AG09319 (cell line): ENCODE measurements around the gene NRG2.
A peak's percentile ranks its signal among the peaks of the same experiment; 100 is the strongest.

Experiments used
- DNase-seq: peaks from one replicate; pipeline ENCODE4 v3.0.0-alpha.2; 2010; ENCODE audit warnings: low read depth; ENCODE audit errors: extremely low read depth
- TF ChIP-seq, protein P1 (sequence below): IDR thresholded peaks from 2 replicates; pipeline ENCODE4 v1.5.1; 2011; ENCODE audit warnings: low read depth, mild to moderate bottlenecking, inconsistent platforms, low read length, moderate library complexity

Gene NRG2

DNA sequence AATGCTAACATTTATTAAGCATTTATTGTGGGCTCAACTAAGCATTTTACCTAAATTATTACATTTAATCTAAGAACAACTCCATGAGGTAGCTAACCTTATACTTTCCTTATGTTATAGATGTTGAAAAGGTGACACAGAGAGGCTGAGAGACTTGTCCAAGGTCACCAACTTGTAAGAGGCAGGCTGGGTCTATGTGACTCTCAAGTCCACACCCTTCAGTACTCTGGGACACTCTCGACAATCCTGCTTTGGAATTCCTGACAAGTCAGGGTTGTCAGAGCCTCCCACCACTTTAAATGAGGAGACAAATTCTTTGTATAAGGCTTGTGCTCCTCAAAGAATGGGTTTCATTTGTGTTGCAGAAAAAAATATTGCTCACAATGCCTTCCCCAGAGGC is 67.2 kb downstream of the NRG2 start:
- DNase-seq = no peak
- TF ChIP-seq, protein P1, sequence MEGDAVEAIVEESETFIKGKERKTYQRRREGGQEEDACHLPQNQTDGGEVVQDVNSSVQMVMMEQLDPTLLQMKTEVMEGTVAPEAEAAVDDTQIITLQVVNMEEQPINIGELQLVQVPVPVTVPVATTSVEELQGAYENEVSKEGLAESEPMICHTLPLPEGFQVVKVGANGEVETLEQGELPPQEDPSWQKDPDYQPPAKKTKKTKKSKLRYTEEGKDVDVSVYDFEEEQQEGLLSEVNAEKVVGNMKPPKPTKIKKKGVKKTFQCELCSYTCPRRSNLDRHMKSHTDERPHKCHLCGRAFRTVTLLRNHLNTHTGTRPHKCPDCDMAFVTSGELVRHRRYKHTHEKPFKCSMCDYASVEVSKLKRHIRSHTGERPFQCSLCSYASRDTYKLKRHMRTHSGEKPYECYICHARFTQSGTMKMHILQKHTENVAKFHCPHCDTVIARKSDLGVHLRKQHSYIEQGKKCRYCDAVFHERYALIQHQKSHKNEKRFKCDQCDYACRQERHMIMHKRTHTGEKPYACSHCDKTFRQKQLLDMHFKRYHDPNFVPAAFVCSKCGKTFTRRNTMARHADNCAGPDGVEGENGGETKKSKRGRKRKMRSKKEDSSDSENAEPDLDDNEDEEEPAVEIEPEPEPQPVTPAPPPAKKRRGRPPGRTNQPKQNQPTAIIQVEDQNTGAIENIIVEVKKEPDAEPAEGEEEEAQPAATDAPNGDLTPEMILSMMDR = no peak

DNA sequence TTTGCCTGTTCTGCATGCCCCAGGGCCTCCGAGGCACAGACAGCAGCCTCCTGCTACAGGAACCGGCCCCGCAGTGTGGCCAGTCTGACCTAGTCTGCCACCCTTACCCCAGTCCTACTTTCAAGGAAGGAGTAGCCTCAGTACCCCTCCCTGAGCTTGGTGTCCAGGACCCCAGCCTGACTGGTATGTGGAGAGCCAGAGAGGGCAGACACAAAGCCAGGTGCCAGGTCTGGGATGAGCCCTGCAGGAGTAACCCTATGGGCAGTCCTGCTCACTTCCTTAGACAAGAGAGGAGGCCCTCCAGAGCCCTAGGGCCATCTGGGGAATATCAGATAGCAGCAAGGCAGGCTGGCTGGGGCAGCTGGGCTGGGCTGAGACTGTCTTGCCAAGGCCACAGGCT is 67.8 kb downstream of the NRG2 start:
- no peak for DNase-seq
- TF ChIP-seq, protein P1 = no peak

DNA sequence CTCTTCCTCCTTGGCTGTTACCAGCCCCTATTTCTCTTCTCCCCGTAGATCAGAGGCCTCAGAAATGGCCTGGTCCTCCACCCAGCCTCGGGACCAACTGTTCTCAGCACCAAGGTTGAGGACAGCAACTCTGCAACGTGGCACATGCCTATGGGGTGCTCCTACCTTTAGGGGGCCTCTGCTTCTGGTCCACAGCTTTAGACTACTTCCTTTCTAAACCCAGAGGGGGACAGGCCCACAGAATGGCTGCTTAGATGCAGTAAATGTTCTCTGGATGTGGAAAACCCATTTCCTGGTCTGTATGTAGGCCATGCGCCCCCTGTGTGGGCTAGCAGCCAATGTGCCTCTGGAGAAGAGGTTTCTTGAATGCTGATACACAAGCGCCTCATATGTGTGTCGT is 68.4 kb downstream of the NRG2 start:
- TF ChIP-seq, protein P1 = no peak
- DNase-seq = no peak

DNA sequence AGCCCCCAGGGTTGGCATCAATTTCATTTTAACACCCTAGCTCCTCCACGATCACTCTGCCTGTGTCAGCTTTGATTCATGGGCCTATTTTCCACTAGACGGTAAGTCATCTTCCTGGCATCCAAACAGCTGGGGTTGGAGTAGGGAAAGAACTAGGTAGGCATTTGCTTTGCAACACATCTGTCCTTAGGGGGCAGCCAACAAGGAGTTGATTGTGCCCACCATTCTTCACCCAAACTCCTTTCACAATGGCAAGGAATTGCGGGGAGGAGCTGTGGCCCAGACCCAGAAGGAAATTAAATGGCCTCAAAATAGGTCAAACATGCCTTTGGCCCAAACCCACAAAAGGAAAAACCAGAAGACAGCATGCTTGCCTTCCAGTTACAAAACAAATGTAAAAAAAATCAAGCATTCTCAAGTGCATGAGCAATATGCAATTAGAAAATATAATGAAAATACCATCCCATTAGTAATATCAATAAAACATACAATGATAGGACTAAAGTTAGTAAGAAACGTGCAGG is 71.8 kb downstream of the NRG2 start:
- no peak for DNase-seq
- TF ChIP-seq, protein P1 = no peak

DNA sequence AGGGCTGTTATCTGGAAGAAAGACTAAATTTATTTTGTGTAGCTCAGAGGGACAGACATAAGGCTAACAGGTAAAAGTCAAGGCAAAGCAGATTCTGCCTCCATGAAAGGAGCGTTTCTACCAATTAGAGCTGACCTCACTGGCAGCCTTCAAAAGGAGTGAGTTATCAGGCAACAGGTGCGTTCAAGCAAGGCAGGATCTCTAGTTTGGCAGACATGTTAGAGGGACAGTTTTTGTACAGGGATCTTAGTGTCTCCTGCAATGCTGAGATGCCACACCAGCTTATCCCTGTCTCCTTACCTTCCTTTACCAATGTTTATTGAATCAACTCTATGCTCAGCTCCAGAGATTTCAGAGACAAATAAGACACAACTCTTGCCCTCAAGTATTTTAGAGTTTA is 73.8 kb downstream of the NRG2 start:
- TF ChIP-seq, protein P1 = no peak
- DNase-seq = no peak

DNA sequence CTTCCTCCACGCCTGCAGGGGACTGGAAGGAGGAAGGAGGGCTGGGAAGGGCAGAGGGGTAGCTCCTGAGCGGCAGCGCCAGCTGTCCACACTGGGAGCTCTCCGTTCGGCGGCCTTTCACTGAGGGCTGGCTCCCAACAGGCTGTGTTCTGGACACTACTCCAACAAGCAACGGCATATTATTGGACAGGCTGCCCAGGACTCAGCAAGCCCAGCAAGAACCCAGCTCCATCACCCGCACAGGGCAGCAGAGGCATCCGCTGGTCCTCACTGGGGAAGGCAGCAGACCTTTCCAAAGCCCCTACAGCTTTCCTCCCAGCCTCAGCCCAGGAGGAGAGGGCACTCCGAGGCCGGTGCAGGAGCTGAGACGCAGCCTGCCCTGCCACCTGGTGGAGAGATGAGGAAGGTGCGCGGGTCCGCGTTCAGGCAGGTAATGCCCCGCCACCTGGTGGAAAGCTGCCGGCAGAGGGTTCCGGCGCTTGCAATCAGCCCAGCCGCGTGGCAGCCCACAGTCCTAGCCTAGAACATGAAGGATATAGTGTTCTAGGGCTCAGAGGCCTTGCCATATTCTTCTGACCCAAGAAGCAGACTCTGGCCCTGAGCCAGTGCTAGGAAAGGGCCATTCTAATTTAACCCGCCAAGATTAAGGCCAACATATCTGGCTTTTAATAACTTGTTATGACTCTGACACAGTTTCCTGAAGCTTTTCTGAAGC is 74.4 kb downstream of the NRG2 start:
- DNase-seq = peak; percentile 11

DNA sequence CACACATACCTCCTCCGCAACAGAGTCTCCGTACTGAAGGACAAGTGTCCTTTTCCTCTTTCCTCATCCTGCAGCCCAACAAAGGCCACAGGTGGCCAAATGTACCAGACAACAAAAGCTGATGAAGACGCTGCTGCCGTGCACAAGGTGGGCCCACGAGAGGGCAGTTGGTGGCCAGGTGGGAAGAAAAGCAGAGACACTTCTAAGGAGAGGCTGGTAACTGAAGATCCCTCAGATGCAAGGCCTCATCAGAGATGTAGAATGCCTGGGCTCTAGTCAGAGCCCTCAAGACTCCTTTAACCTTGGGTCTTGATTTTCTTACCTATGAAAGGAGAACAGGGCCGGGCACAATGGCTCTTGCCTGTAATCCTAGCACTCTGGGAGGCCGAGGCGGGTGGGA is 75.7 kb downstream of the NRG2 start:
- no peak for DNase-seq
- TF ChIP-seq, protein P1 = no peak

More for the DNA sequence above, 74.4 kb downstream of the NRG2 start:
- TF ChIP-seq, protein P1 = peak; percentile 94
